ENCODE results near the gene CCDC83. TPM values are rescaled to one million over a fixed set of nuclear protein-coding genes. Genes with fewer than 3 reads are reported as not detected.
"Not testable (repeated sequence)": the region's sequence is repeated elsewhere in the genome, so short reads cannot be mapped to it uniquely, and the experiment has no call there.

The CCDC83 gene
- total RNA-seq, 1 experiment from 2014 or later = not detected

- Mint-ChIP-seq H3K27me3 (ENCODE audit: low read depth) (no peaks in the 10 kb centered on the region), H3K36me3 (ENCODE audit: insufficient read depth in 1 of 3, low read depth in 3 of 3) (peaks cover 12 to 26% (median 26%) of the 10 kb centered on the region in 3 experiments; a peak in 6 of 7 replicates), H3K4me3 (no peak overlapping the region), H3K4me1 (no peaks in the 10 kb centered on the region), H3K27ac (no peak overlapping the region; a peak in 1 of 7 replicates), H3K9me3 (no peaks in the 10 kb centered on the region; a peak in 2 of 5 replicates)
- H2AK5ac ChIP-seq (ENCODE audit: insufficient read length, low read length) = no peak overlapping the region
- no peak overlapping the region for H3K4ac ChIP-seq (ENCODE audit: low read depth, low read length)
- H2BK15ac ChIP-seq (ENCODE audit: low read depth, low read length) = no peak overlapping the region
- no peak overlapping the region for H2BK12ac ChIP-seq (ENCODE audit: insufficient read length, low read depth, low read length)
- no CpG with 5 or more reads among the region's 3 CpGs for WGBS (ENCODE audit: extremely low coverage, insufficient read length, low lambda C conversion rate)
- H3K27ac ChIP-seq (ENCODE audit: insufficient read length, low read depth, low read length) = no peak overlapping the region
- no peak overlapping the region for H2BK5ac ChIP-seq (ENCODE audit: insufficient read length, low read length)
- H4K91ac ChIP-seq (ENCODE audit: insufficient read length, low read depth, low read length) = no peak overlapping the region
- no peak overlapping the region for H2BK120ac ChIP-seq (ENCODE audit: low read depth, low read length, poor library complexity, severe bottlenecking)
- DNase-seq = no peak
- H3T11ph ChIP-seq (ENCODE audit: low read length) = no peak overlapping the region
- no peak overlapping the region for H2BK20ac ChIP-seq (ENCODE audit: low read depth, low read length, poor library complexity, severe bottlenecking)
- no peaks in the 10 kb centered on the region for H4K20me1 ChIP-seq (ENCODE audit: control insufficient read depth, insufficient read depth, insufficient read length)
- H3K18ac ChIP-seq (ENCODE audit: insufficient read length, low read depth, low read length) = no peak overlapping the region
- H4K5ac ChIP-seq (ENCODE audit: insufficient read length, low read depth, low read length) = no peak overlapping the region
- no peaks in the 10 kb centered on the region for H3K27me3 ChIP-seq (ENCODE audit: insufficient read depth, low read length)
- no peak overlapping the region for H2AFZ ChIP-seq (ENCODE audit: low read length)
- no peak for TF ChIP-seq CTCF (conservative IDR thresholded peaks at IDR 0.05)
- no peak overlapping the region for H3K4me2 ChIP-seq (ENCODE audit: insufficient read depth, insufficient read length, low read length)
- no peaks in the 10 kb centered on the region for H3K9me3 ChIP-seq (ENCODE audit: control insufficient read depth, low read depth, low read length)
- no peaks in the 10 kb centered on the region for H3K79me1 ChIP-seq (ENCODE audit: insufficient read depth, low read depth, low read length, poor library complexity, severe bottlenecking)
- no peaks in the 10 kb centered on the region for H3K4me1 ChIP-seq (ENCODE audit: insufficient read depth, low read length)
- H4K8ac ChIP-seq (replicated peaks; ENCODE audit: insufficient read length, low read depth, low read length) = no peak overlapping the region
- no peak overlapping the region for H3K14ac ChIP-seq (ENCODE audit: insufficient read depth, low read length)
- no peak overlapping the region for H3K23ac ChIP-seq (ENCODE audit: insufficient read length, low read depth, low read length)
- no peaks in the 10 kb centered on the region for H3K79me2 ChIP-seq (ENCODE audit: insufficient read depth, low read length)
- no peak overlapping the region for H3K56ac ChIP-seq (ENCODE audit: insufficient read length, low read depth, low read length)
- H3K23me2 ChIP-seq (ENCODE audit: insufficient read length, low read depth, low read length, poor library complexity, severe bottlenecking) = no peaks in the 10 kb centered on the region
- no peak overlapping the region for H3K9ac ChIP-seq (ENCODE audit: extremely low read depth, insufficient read length, low read length)
Measured at GRCh38 chr11:85951428-85952107, 96.4 kb downstream of the CCDC83 start.

- not testable (repeated sequence) for H3K4me1 Mint-ChIP-seq; H3K4me3 Mint-ChIP-seq; H3K27me3 ChIP-seq (ENCODE audit: insufficient read depth, low read length); H4K8ac ChIP-seq (replicated peaks; ENCODE audit: insufficient read length, low read depth, low read length); H2AFZ ChIP-seq (ENCODE audit: low read length); H3K27me3 Mint-ChIP-seq (ENCODE audit: low read depth); H2BK15ac ChIP-seq (ENCODE audit: low read depth, low read length); H3K9ac ChIP-seq (ENCODE audit: extremely low read depth, insufficient read length, low read length); H3K56ac ChIP-seq (ENCODE audit: insufficient read length, low read depth, low read length); H4K91ac ChIP-seq (ENCODE audit: insufficient read length, low read depth, low read length); H3K79me2 ChIP-seq (ENCODE audit: insufficient read depth, low read length); H3K9me3 ChIP-seq (ENCODE audit: control insufficient read depth, low read depth, low read length); H2BK5ac ChIP-seq (ENCODE audit: insufficient read length, low read length); H3K4me2 ChIP-seq (ENCODE audit: insufficient read depth, insufficient read length, low read length); H2BK20ac ChIP-seq (ENCODE audit: low read depth, low read length, poor library complexity, severe bottlenecking); H3T11ph ChIP-seq (ENCODE audit: low read length); DNase-seq; H3K4me1 ChIP-seq (ENCODE audit: insufficient read depth, low read length); H3K18ac ChIP-seq (ENCODE audit: insufficient read length, low read depth, low read length); H4K5ac ChIP-seq (ENCODE audit: insufficient read length, low read depth, low read length); H3K23me2 ChIP-seq (ENCODE audit: insufficient read length, low read depth, low read length, poor library complexity, severe bottlenecking); H3K79me1 ChIP-seq (ENCODE audit: insufficient read depth, low read depth, low read length, poor library complexity, severe bottlenecking); H3K14ac ChIP-seq (ENCODE audit: insufficient read depth, low read length); H4K20me1 ChIP-seq (ENCODE audit: control insufficient read depth, insufficient read depth, insufficient read length); H3K23ac ChIP-seq (ENCODE audit: insufficient read length, low read depth, low read length); H3K4ac ChIP-seq (ENCODE audit: low read depth, low read length); H3K27ac Mint-ChIP-seq; H2BK12ac ChIP-seq (ENCODE audit: insufficient read length, low read depth, low read length); H3K27ac ChIP-seq (ENCODE audit: insufficient read length, low read depth, low read length); H2BK120ac ChIP-seq (ENCODE audit: low read depth, low read length, poor library complexity, severe bottlenecking); H2AK5ac ChIP-seq (ENCODE audit: insufficient read length, low read length); H3K9me3 Mint-ChIP-seq
- peaks cover 12 to 31% (median 26%) of the 10 kb centered on the region in 3 experiments; a peak in 6 of 7 replicates for H3K36me3 Mint-ChIP-seq (ENCODE audit: insufficient read depth in 1 of 3, low read depth in 3 of 3)
- WGBS (ENCODE audit: extremely low coverage, insufficient read length, low lambda C conversion rate) = no CpG with 5 or more reads among the region's 7 CpGs
Measured at GRCh38 chr11:85952108-85952485, 96.9 kb downstream of the CCDC83 start.

Data from H9 (cell line).